IPS DF 6.9 (cell line): Measurements from ENCODE around the gene VPS37B.

ENCODE experiments used
- DNase-seq: peaks from one replicate; pipeline ENCODE4 v3.0.0-alpha.2; 2013; ENCODE audit warnings: low read depth, low spot score
- H3K27ac ChIP-seq: one replicate; pipeline ENCODE4 v1.5.1; 2013; ENCODE audit warnings: low read length, control low read depth
- H3K27me3 ChIP-seq: 2 replicates; pipeline ENCODE4 v1.6.1; 2013; ENCODE audit warnings: mild to moderate bottlenecking, low read length; ENCODE audit not compliant: control insufficient read depth, insufficient read depth
- H3K36me3 ChIP-seq: 2 replicates; pipeline ENCODE4 v1.6.1; 2013; ENCODE audit warnings: low read length; ENCODE audit not compliant: control insufficient read depth, insufficient read depth
- H3K4me1 ChIP-seq: 2 replicates; pipeline ENCODE4 v1.6.1; 2013; ENCODE audit warnings: low read length; ENCODE audit not compliant: control insufficient read depth, insufficient read depth
- H3K4me3 ChIP-seq: 2 replicates; pipeline ENCODE4 v1.5.1; 2013; ENCODE audit warnings: mild to moderate bottlenecking, low read length
- H3K9me3 ChIP-seq: 2 replicates; pipeline ENCODE4 v1.6.1; 2013; ENCODE audit warnings: low read length, inconsistent platforms; ENCODE audit not compliant: control insufficient read depth, insufficient read depth
- WGBS: extraction: QIAGEN DNeasy Blood & Tissue Kit; methylation state at CpG from one replicate; pipeline ENCODE4 v1.1.7; 2013; ENCODE audit warnings: mixed read lengths, missing lambda C conversion rate; ENCODE audit not compliant: insufficient read length, insufficient coverage; 5-methylcytosine and 5-hydroxymethylcytosine counted together

VPS37B gene

DNA sequence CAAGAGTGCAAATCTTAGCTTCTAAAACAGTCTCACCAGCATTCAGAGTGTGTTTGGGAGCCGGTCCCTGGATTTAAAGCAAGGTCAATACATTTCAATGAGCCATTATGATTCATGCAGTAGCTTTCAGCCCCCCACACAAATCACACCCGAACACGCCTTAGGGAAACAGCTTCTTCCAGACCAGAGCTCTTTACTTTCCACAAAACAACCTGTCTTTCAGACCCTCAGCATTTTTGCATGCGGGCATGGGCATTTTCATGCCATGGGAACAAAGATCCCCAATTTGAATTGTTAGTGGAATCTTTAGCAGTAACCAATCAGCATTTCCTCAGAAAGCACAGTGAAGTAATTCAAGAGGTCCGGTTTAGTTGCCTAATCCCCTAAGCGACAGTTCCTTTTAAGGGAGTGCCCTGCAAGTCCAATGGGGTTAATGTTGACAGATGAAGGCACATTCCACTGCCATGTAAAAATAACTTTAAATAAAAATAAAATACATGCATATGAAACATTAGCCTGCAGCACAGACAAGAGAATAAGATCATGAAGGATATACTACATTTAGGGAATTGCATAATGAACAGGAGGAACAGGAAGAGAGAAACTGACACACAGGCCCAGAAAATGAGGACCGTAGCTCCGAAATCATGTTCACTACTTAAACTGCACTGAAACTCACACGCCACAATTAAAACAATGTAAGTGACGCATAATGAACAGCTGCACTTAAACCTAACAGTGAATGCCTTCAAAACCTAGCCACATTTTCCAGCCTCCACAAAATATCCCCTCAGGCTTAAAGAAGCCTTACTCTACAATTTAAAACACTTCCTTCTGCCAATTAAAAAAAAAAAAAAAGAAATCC lies 4.0 kb downstream of the VPS37B start:
- no CpG with 5 or more reads among the region's 10 CpGs for WGBS
- Histone ChIP-seq H3K4me1 (peaks cover 14% of the 10 kb centered on the region), H3K9me3 (no peaks in the 10 kb centered on the region), H3K27ac (no peak overlapping the region), H3K36me3 (no peaks in the 10 kb centered on the region), H3K4me3 (no peak overlapping the region), H3K27me3 (peaks cover 11% of the 10 kb centered on the region; the same call in 1 of the 2 replicates)
- no peak for DNase-seq

DNA sequence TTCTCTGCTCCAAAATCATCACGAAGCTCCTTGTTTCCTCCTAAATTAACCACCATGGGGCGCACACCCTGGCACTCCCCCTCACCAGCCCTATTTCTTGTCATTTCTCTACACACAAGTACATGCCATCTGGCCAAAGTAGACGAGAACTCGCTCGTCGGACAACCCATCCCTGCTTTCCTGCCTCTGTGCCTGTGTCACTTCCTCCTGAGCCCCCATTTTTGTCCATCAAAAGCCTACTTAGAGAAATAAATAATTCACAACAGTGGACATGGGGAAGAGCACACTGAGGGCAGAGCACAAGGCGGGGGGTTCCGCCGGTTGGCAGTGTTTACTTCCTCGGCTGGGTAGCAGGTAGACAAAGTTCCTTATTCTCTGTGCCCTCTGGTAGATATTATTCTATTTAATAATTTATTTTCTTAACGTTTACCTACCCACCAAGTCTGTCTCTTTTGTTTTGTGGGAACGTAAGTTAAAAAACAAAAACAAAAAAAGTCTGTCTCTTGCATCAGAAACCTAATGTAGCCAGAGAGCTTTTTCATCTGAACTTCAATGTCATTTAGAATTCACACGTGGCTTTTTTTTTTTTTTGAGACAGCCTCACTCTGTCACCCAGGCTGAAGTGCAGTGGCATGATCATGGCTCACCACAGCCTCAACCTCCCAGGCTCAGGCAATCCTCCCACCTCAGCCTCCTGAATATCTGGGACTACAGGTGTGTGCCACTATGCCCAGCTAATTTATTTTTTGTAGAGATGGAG lies 6.0 kb downstream of the VPS37B start:
- no peaks in the 10 kb centered on the region for H3K9me3 ChIP-seq
- DNase-seq, result no peak
- no peak overlapping the region for H3K4me3 ChIP-seq
- WGBS, result no CpG with 5 or more reads among the region's 13 CpGs
- no peaks in the 10 kb centered on the region for H3K36me3 ChIP-seq
- no peak overlapping the region for H3K27ac ChIP-seq
- H3K27me3 ChIP-seq, result peaks cover 5% of the 10 kb centered on the region; the same call in 1 of the 2 replicates
- peaks cover 12% of the 10 kb centered on the region for H3K4me1 ChIP-seq

DNA sequence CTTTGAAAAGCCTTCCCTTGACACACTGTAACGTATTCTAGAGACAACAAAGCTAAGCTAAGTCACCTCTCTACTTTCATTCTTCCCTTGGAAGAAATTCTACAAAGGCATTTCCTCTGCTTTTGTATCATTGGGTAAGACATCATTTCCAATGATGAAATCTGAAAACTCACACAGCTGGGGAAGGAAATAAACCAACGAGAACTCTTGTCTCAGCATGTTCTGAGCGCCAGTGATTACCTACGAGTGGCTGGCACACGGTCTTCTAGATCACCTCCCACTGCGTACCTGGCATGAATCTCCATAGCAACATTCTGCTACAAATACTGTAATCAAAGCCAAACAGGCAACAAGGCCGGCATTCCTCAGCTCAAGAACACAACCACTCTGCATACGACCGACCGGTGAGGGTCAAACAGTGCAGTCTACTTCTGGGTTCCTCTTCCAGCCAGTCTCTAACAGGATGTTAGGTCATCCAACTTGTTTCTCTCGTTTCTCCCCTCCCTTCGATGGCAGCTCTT lies 7.6 kb downstream of the VPS37B start:
- no peak for DNase-seq
- H3K9me3 ChIP-seq, result no peaks in the 10 kb centered on the region
- H3K36me3 ChIP-seq, result no peaks in the 10 kb centered on the region
- peaks cover 9% of the 10 kb centered on the region for H3K4me1 ChIP-seq
- H3K27ac ChIP-seq, result no peak overlapping the region
- no peak overlapping the region for H3K4me3 ChIP-seq
- no CpG with 5 or more reads among the region's 12 CpGs for WGBS
- no peaks in the 10 kb centered on the region for H3K27me3 ChIP-seq

- no CpG with 5 or more reads among the region's 5 CpGs for WGBS
- DNase-seq, result no peak
- H3K4me3 ChIP-seq, result no peak overlapping the region
- H3K9me3 ChIP-seq, result no peaks in the 10 kb centered on the region
- no peaks in the 10 kb centered on the region for H3K36me3 ChIP-seq
- no peak overlapping the region for H3K27ac ChIP-seq
- no peaks in the 10 kb centered on the region for H3K27me3 ChIP-seq
- peaks cover 9% of the 10 kb centered on the region for H3K4me1 ChIP-seq
These were observed 8.1 kb downstream of the VPS37B start for GRCh38 chr12:122887819-122888212.

GRCh38 chr12:122886851-122887818 lies 8.8 kb downstream of the VPS37B start:
- WGBS, result no CpG with 5 or more reads among the region's 10 CpGs
- H3K36me3 ChIP-seq, result no peaks in the 10 kb centered on the region
- no peak for DNase-seq
- H3K4me3 ChIP-seq, result no peak overlapping the region
- no peak overlapping the region for H3K27ac ChIP-seq
- H3K9me3 ChIP-seq, result no peaks in the 10 kb centered on the region
- H3K27me3 ChIP-seq, result no peaks in the 10 kb centered on the region
- H3K4me1 ChIP-seq, result peaks cover 7% of the 10 kb centered on the region

DNA sequence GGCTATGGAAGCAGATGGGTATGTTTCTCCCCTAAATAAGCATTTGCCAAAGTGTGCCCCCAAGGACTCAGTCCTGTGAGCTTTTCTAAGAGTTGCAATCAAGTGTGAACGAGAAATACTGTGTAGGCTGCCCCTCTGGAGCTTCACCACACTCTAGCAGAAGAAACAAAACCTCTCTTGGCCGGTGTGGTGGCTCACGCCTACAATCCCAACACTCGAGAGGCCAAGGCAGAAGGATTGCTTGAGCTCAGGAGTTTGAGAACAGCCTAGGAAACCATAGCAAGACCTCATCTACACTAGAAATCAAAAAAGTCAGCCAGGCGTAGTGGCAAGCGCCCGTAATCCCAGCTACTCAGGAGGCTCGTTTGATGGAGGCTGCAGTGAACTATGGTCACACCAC lies 9.8 kb downstream of the VPS37B start:
- Histone ChIP-seq H3K4me3 (no peak overlapping the region), H3K27me3 (no peaks in the 10 kb centered on the region), H3K4me1 (peaks cover 7% of the 10 kb centered on the region), H3K36me3 (no peaks in the 10 kb centered on the region), H3K27ac (no peak overlapping the region), H3K9me3 (no peaks in the 10 kb centered on the region)
- WGBS, result no CpG with 5 or more reads among the region's 8 CpGs
- DNase-seq, result no peak

- Histone ChIP-seq H3K27me3 (no peaks in the 10 kb centered on the region; the same call in 1 of the 2 replicates), H3K4me3 (no peak overlapping the region), H3K27ac (no peak overlapping the region), H3K9me3 (no peaks in the 10 kb centered on the region), H3K4me1 (peaks cover 7% of the 10 kb centered on the region), H3K36me3 (no peaks in the 10 kb centered on the region)
- no CpG with 5 or more reads among the region's 4 CpGs for WGBS
- no peak for DNase-seq
These were observed 11.1 kb downstream of the VPS37B start for GRCh38 chr12:122884860-122885259.

GRCh38 chr12:122884091-122884826 lies 11.7 kb downstream of the VPS37B start:
- no peak for DNase-seq
- WGBS, result no CpG with 5 or more reads among the region's 6 CpGs
- no peak overlapping the region for H3K4me3 ChIP-seq
- H3K36me3 ChIP-seq, result no peaks in the 10 kb centered on the region
- H3K9me3 ChIP-seq, result no peaks in the 10 kb centered on the region
- no peak overlapping the region for H3K27ac ChIP-seq
- H3K27me3 ChIP-seq, result peaks cover 2% of the 10 kb centered on the region; the same call in 1 of the 2 replicates
- peaks cover 7% of the 10 kb centered on the region for H3K4me1 ChIP-seq

DNA sequence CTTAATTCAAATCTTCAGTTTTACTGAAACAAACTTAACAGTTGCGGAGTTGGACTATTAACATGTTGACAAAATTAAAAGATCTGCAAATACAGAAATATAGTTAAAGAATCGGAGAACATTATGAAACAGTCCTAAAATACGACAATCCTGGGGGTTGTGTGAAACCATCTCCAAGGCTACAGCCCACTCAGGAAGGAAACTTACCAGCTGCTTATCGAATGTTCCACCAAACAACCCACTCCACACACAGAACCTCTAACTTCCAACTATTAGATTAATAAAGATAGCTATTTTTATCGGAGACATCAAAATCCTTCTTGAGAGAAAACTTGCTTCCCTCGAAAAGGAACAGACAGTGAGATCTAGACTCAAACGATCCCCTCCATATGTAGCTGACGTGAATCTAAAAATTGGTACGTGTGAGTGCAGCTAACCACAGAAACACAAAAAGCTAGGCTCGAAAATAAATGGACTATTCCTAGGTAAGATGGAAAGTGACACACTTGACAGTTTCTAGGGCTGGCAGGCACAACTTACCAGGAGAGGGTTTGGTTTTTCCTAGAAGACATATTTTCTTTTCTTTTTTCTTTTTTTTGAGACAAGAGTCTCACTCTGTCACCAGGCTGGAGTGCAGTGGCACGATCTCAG lies 12.9 kb downstream of the VPS37B start:
- peaks cover 6% of the 10 kb centered on the region; the same call in 1 of the 2 replicates for H3K27me3 ChIP-seq
- no peak for DNase-seq
- no peaks in the 10 kb centered on the region for H3K4me1 ChIP-seq
- H3K36me3 ChIP-seq, result no peaks in the 10 kb centered on the region
- no peak overlapping the region for H3K4me3 ChIP-seq
- no CpG with 5 or more reads among the region's 11 CpGs for WGBS
- no peaks in the 10 kb centered on the region for H3K9me3 ChIP-seq
- no peak overlapping the region for H3K27ac ChIP-seq
